LoVo (cell line): ENCODE results near the gene CHST15.

ENCODE experiments used
- DNase-seq: peaks from one replicate; pipeline ENCODE4 v3.0.0-alpha.2; 2016; ENCODE audit warnings: low spot score

Gene CHST15

DNA sequence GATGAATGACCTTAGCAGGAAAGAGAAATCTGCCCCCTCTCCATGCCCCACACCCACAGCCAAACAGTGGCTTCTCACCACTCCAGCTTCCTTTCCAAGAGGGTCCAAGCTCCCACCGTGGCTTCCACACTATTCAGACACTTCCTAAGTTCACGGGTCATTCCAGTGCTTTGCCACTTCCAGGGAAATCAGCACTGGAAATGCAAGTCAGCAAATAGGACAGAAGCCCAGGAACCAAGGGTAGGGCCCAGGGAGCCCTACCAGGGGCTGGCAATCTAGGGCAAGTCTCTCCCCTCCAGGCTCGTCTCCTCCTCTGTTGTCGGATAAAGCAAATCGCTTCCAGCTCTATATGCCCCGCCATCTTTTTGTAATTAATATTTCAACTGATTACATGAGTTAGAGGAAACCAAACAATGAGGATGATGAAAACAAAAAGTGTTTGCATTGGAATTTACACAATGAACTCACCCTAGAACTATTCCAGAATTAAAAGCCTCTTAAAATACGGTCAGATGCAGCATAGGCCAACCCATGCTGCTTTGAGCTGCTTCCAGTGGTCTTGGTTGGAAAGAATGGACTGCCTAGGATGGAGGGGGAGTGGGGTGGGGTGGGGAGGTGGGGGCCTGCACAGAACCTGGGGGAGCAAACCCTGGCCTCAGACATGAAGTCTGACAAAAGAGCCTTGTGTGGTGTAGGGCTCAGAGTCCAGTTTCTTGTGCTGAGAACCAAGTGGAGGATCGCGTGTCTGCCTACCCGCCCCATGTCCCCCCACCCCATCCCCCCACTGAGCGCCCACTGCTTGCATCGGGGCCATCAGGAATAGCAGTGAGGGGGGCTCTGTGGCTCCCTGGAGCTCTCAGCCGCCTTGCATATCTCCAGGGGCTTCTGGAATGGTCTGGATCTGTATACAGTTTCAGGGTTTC is 127.2 kb downstream of the CHST15 start:
- DNase-seq, result no peak

DNA sequence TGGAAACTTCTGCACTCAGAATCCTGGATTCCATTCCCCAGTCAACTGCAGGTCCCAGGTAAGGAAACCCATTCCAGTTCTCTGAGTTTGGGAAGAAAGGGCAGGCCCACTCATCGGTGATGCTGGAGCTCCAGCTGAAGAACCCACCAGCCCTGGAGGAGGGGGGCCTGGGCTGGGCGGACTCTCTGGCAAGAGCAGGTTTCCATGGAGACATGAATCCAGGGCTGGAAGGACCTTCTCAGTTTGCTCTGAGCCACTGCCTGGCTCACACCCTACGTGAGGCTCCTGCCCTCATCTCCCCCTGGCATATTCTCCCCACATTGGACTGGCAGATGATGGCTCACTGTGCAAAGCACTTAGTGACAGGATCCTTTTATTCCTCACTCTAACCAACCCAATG is 128.4 kb downstream of the CHST15 start:
- DNase-seq, result no peak

DNA sequence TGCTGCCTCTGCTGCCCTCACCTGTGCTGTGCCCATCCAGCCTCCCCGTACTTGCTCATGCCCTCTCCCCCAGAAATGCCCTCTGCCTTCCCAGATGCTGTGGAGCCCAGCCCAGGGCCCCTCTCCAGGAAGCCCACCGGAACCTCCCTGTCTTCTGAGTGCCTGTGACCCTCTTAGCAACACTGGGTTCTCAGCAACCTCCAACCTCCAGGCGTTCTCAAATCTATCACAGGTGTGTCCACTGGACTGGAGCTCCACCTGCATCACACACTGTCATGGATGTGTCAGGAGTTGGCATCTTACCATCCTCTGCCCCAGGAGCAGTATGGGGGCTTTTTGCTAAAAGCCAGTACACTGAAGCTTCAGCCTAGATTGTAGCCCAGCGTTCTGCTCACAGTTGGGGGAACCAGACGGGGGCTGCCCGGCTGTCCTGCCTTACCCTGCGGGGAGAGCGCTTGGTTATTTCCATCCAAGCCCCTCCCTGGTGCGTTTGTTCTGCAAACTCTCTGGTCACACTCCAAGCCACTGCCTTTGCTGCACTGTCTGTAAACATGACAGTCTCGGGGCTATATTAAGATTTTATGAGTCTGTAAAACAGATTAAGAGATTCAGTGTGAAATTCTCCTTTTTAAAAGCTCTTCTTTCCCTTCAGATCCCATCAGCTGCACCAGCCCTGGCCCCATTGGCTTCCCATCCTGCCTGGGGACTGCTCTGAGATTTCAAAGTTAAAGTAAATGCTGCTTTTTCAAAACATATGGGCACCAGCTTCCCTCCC is 130.5 kb downstream of the CHST15 start:
- no peak for DNase-seq

DNA sequence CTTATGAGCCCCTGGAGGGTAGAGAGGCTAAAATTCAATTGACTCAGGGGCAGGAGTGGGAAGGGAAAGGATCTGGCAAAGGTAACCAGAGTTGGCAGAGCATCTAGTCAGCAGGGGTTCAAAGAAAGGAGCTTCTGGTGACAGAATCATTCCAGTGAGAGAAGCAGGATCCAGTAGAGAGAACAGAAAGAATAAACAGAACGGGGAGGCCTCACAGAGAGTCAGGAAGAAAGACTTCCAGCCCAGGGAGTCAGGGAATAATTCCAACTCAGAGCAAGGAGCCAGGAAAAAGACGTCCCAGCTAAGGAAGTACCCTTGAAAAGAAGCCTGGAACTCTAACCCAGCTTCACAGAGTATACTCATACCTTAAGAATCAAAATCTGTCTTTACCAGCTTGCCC is 135.2 kb downstream of the CHST15 start:
- DNase-seq, result no peak
